Stimulated activated CD8-positive, alpha-beta memory T cell treated with anti-CD3 and anti-CD28 coated beads, Interleukin-12 subunit alpha, Interleukin-12 subunit beta, amount 100 ng/mL, for 24 hours (primary cell): ENCODE data around the gene STOM.
"Not testable (repeated sequence)": the region's sequence is repeated elsewhere in the genome, so short reads cannot be mapped to it uniquely, and the experiment has no call there.

Experiments
- DNase-seq: peaks from one replicate; pipeline ENCODE4 v3.0.0-alpha.2; 2020; ENCODE audit errors: extremely low read depth

The STOM gene

GRCh38 chr9:121301881-121302286 is 68.2 kb downstream of the STOM start:
- DNase-seq: no peak

- DNase-seq: no peak
Measured at GRCh38 chr9:121300283-121301119, 69.5 kb downstream of the STOM start.

- peak; percentile 3 for DNase-seq
Measured at GRCh38 chr9:121299467-121300282, 70.4 kb downstream of the STOM start.

GRCh38 chr9:121298689-121299466 is 71.2 kb downstream of the STOM start:
- DNase-seq: no peak

GRCh38 chr9:121298016-121298538 is 72.0 kb downstream of the STOM start:
- no peak for DNase-seq

- no peak for DNase-seq
Measured at GRCh38 chr9:121297389-121297788, 72.7 kb downstream of the STOM start.

GRCh38 chr9:121296213-121297127 is 73.6 kb downstream of the STOM start:
- no peak for DNase-seq

GRCh38 chr9:121295662-121296191 is 74.3 kb downstream of the STOM start:
- no peak for DNase-seq

- no peak for DNase-seq
Measured at GRCh38 chr9:121294866-121295661, 75.0 kb downstream of the STOM start.

GRCh38 chr9:121294151-121294743 is 75.8 kb downstream of the STOM start:
- DNase-seq: no peak

- no peak for DNase-seq
Measured at GRCh38 chr9:121292801-121293241, 77.2 kb downstream of the STOM start.

GRCh38 chr9:121292051-121292450 is 78.0 kb downstream of the STOM start:
- no peak for DNase-seq

- DNase-seq: not testable (repeated sequence)
Measured at GRCh38 chr9:121291536-121291935, 78.5 kb downstream of the STOM start.

GRCh38 chr9:121289772-121290370 is 80.2 kb downstream of the STOM start:
- no peak for DNase-seq

GRCh38 chr9:121289026-121289771 is 80.9 kb downstream of the STOM start:
- no peak for DNase-seq
